ENCODE results near the gene GAGE12J.
"Not testable (repeated sequence)": the region's sequence is repeated elsewhere in the genome, so short reads cannot be mapped to it uniquely, and the experiment has no call there.

Gene GAGE12J

DNA sequence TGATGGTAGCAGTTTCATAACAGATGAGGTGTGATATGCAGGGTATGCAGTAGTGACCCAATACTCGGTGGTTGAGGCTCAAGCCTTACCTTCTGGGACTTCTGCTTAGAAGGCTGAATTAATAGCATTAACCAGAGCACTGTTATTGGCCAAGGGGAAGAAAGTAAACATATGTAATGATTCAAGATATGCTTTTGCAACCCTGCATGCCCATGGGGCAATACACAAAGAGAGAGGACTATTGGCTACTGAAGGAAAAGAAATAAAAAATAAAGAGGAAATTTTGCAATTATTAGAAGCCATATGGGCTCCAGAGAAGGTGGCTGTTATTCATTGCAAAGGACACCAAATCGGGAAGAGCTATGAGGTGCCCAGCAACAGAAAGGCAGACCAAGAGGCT is 9.7 kb upstream of the GAGE12J start:
- DNase-seq: no peak

DNA sequence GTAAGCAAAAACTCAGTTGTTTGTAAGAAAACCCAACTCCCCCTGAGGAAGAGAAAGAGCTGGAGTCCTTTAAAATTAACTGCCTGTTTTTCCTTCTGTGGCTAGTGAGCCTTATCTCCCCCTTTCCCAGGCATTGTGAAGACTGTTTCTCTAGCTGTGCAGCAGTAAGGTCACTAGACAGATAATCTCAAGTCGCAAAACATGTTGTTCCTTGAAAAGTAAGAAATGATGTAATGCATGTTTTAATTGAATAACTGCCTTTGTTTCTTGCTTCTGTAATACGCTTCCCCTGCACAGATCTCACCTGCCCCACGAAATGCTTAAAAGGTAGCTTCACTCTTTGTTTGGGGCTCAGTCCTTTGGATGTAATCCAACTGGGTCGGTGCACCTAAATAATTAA is 5.8 kb upstream of the GAGE12J start:
- DNase-seq: no peak

- DNase-seq: not testable (repeated sequence)
Observed at GRCh38 chrX:49322266-49322665, 429 bp downstream of the GAGE12J start.

DNA sequence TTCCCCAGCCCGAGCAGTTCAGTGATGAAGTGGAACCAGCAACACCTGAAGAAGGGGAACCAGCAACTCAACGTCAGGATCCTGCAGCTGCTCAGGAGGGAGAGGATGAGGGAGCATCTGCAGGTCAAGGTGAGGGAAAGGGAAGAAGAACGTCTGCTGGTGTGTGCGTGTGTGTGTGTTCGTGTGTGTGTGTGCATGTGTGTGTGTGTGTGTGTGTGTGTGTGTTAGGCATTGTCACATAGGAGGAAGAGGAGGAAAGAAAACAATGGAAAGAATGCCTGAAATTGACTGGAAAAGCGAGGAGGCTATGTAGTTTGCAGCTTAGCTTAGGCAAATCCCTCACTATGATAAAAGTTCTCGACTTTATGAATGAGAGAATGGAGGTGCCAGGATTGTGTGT is 1.9 kb downstream of the GAGE12J start:
- DNase-seq: not testable (repeated sequence)

DNA sequence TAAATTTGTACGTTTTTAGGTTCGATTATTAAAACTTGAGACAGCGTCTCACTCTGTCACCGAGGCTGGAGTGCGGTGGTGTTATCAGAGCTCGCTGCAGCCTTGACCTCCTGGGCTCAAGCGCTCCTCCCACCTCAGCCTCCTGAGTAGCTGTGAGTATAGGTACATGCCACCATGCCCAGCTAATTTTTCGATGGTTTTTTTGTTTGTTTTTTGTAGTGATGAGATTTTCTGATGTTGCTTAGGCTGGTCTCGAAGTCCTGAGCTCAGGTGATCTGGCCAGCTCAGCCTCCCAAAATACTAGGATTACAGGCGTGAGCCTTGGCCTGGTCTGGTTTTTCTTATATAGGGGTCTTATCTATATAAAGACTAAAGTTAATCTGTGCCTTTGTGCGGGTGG is 8.6 kb downstream of the GAGE12J start:
- not testable (repeated sequence) for DNase-seq

- not testable (repeated sequence) for DNase-seq
Observed at GRCh38 chrX:49331282-49331681, 9.4 kb downstream of the GAGE12J start, which contains the start of gene GAGE13. GAGE13 (plus strand) TSS chrX:49331582; CDS start chrX:49332738, 1,156 bp downstream.

DNA sequence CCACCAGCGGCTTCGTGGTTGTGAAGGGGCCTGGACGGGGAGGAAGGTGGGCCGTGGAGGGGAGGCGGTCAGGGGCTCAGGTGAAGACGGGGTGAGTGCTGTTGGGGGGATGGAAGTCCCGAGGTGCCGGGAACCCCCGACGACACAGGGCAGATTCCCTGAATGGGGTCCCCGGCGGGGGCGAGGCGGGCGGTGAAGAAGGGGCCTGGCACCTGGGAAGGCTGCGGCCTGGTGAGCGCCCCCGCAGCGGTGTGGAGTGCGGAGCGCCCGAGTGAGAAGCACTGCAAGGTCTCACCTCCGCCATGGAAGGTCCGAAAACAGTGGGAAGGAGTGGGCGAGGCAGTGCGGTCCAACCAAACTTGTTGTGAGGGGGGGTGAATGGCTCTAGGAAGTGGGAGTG is 10.0 kb downstream of the GAGE12J start:
- DNase-seq: not testable (repeated sequence)

DNA sequence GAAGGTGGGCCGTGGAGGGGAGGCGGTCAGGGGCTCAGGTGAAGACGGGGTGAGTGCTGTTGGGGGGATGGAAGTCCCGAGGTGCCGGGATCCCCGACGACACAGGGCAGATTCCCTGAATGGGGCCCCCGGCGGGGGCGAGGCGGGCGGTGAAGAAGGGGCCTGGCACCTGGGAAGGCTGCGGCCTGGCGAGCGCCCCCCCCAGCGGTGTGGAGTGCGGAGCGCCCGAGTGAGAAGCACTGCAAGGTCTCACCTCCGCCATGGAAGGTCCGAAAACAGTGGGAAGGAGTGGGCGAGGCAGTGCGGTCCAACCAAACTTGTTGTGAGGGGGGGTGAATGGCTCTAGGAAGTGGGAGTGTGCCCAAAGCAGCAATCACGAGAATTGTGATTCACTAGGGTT is 19.6 kb downstream of the GAGE12J start:
- not testable (repeated sequence) for DNase-seq

DNA sequence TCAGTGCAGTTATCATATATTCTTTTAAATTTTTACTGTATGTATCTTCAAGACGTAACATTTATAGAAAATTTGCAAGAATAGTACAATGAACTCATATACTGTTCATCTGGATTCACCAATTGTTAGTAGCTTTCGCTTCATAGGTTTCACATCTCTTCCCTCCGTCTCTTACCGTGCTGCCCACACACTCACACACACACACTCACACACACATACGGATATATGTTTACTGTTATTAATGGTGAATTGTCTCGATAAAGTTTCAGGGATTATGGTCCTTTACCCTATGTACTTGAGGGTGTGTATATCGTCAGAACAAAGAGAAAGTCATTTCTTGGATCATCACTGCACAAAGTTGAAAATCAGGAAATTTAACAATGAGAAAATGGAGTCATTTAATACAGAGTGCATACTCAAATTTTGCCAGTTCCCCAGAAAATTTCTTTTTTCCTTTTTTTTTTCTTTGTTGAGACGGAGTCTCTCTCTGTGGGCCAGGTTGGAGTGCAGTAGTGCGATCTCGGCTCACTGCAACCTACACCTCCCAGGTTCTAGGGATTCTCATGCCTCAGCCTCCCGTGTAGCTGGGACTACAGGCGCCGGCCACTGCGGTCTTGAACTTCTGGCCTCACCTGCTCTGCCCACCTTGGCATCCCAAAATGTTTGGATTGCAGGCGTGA is 22.8 kb downstream of the GAGE12J start:
- DNase-seq: not testable (repeated sequence)

DNA sequence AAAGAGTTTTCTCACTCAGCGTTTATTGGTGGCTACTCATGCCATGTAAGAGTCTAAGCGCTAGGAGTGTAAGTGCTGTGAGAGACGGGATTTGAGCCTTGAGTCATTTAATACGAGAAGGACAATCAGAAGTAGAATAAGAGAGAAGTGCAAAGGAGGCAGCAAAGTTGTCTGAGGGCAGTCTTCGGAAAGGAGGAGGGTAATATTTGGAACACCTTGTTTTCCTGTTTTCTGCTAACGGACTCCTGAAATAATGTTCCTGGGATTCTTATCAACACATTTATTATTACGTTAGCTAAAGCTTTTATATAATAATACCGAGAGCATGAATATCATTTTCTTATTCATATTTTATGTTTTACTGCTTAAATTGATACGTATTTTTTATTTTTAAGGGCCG is 23.6 kb downstream of the GAGE12J start:
- DNase-seq: not testable (repeated sequence)

GRCh38 chrX:49346150-49346549 is 24.3 kb downstream of the GAGE12J start:
- not testable (repeated sequence) for DNase-seq
